Mesenchymal stem cell (in vitro differentiated cells and primary cell): ENCODE results near the gene CCL1.
"Not testable (repeated sequence)": the region's sequence is repeated elsewhere in the genome, so short reads cannot be mapped to it uniquely, and the experiment has no call there.

Experiments
- DNase-seq: peaks from one replicate; pipeline ENCODE4 v3.0.0-alpha.2; 2013
- H2AFZ ChIP-seq: one replicate; pipeline ENCODE4 v1.6.1; 2013; ENCODE audit warnings: low read depth, mild to moderate bottlenecking, control low read depth, inconsistent platforms, low read length, moderate library complexity
- H2AK5ac ChIP-seq: 2 replicates; pipeline ENCODE4 v1.6.1; 2013; ENCODE audit warnings: low read length, moderate library complexity, mild to moderate bottlenecking, inconsistent platforms; ENCODE audit not compliant: severe bottlenecking
- H2BK120ac ChIP-seq: one replicate; pipeline ENCODE4 v1.6.1; 2013; ENCODE audit warnings: low read depth, mild to moderate bottlenecking, inconsistent platforms, low read length, moderate library complexity
- H2BK12ac ChIP-seq, 2 experiments: one replicate each; pipeline ENCODE4 v1.6.1; 2013; ENCODE audit warnings: inconsistent platforms in 2 of 2, low read length in 2 of 2, mild to moderate bottlenecking in 2 of 2, moderate library complexity in 2 of 2, control low read depth in 1 of 2
- H2BK15ac ChIP-seq: one replicate; pipeline ENCODE4 v1.6.1; 2013; ENCODE audit warnings: mild to moderate bottlenecking, low read depth, inconsistent platforms; ENCODE audit not compliant: poor library complexity, severe bottlenecking
- H2BK5ac ChIP-seq: 2 replicates; pipeline ENCODE4 v1.6.1; 2013; ENCODE audit warnings: low read depth, mild to moderate bottlenecking, low read length, control low read depth, inconsistent platforms; ENCODE audit not compliant: poor library complexity, severe bottlenecking
- H3K14ac ChIP-seq, 2 experiments: one replicate each; pipeline ENCODE4 v1.6.1; 2013; ENCODE audit warnings: inconsistent platforms in 2 of 2, low read length in 2 of 2, control low read depth in 1 of 2, mild to moderate bottlenecking in 1 of 2, moderate library complexity in 1 of 2
- H3K18ac ChIP-seq, 2 experiments: one replicate each; pipeline ENCODE4 v1.6.1; 2013; ENCODE audit warnings: inconsistent platforms in 2 of 2, low read length in 2 of 2, control low read depth in 1 of 2, low read depth in 1 of 2, mild to moderate bottlenecking in 1 of 2
- H3K23ac ChIP-seq, 2 experiments: one replicate each; pipeline ENCODE4 v1.6.1; 2013; ENCODE audit warnings: inconsistent platforms in 2 of 2, low read length in 2 of 2, mild to moderate bottlenecking in 2 of 2, moderate library complexity in 2 of 2, control low read depth in 1 of 2
- H3K27ac ChIP-seq: 2 replicates; pipeline ENCODE4 v1.5.1; 2013; ENCODE audit warnings: mild to moderate bottlenecking, moderate library complexity, low read length, control low read depth, inconsistent platforms; ENCODE audit not compliant: poor library complexity, severe bottlenecking
- H3K27me3 ChIP-seq, 2 experiments: 2 replicates each; pipeline versions ENCODE4 v1.6.1 to v1.7.0; 2013; ENCODE audit warnings: low read length in 2 of 2, mild to moderate bottlenecking in 2 of 2, moderate library complexity in 2 of 2, control low read depth in 1 of 2, inconsistent platforms in 1 of 2; ENCODE audit not compliant: control insufficient read depth in 1 of 2, insufficient read depth in 1 of 2
- H3K36me3 ChIP-seq, 2 experiments: 2 replicates each; pipeline versions ENCODE4 v1.6.1 to v1.7.0; 2013; ENCODE audit warnings: low read length in 2 of 2, control low read depth in 1 of 2, inconsistent platforms in 1 of 2, low read depth in 1 of 2, mild to moderate bottlenecking in 1 of 2; ENCODE audit not compliant: insufficient read depth in 2 of 2, control insufficient read depth in 1 of 2
- H3K4ac ChIP-seq, 2 experiments: one replicate each; pipeline ENCODE4 v1.6.1; 2013; ENCODE audit warnings: inconsistent platforms in 2 of 2, low read length in 2 of 2, mild to moderate bottlenecking in 2 of 2, moderate library complexity in 2 of 2, control low read depth in 1 of 2, low read depth in 1 of 2
- H3K4me1 ChIP-seq: 2 replicates; pipeline ENCODE4 v1.6.1; 2013; ENCODE audit warnings: low read depth, low read length, control low read depth; ENCODE audit not compliant: control insufficient read depth, insufficient read depth
- H3K4me2 ChIP-seq: 2 replicates; pipeline ENCODE4 v1.6.1; 2013; ENCODE audit warnings: low read length, mild to moderate bottlenecking, inconsistent platforms; ENCODE audit not compliant: poor library complexity, severe bottlenecking
- H3K4me3 ChIP-seq, 2 experiments: 2 replicates each; pipeline versions ENCODE4 v1.5.1 to v1.7.0; 2013; ENCODE audit warnings: low read length in 2 of 2, mild to moderate bottlenecking in 2 of 2, control low read depth in 1 of 2, low read depth in 1 of 2; ENCODE audit not compliant: insufficient read depth in 1 of 2
- H3K79me1 ChIP-seq: replicated peaks from 2 replicates; pipeline ENCODE4 v1.6.1; 2013; ENCODE audit warnings: mild to moderate bottlenecking, control low read depth, low read length, inconsistent platforms; ENCODE audit not compliant: poor library complexity, severe bottlenecking
- H3K9ac ChIP-seq: 2 replicates; pipeline ENCODE4 v1.7.0; 2013; ENCODE audit warnings: mild to moderate bottlenecking, low read length, moderate library complexity
- H3K9me3 ChIP-seq: 2 replicates; pipeline ENCODE4 v1.7.0; 2013; ENCODE audit warnings: mild to moderate bottlenecking, low read length; ENCODE audit not compliant: control insufficient read depth
- H4K8ac ChIP-seq: one replicate; pipeline ENCODE4 v1.6.1; 2013; ENCODE audit warnings: inconsistent platforms, mild to moderate bottlenecking, low read length, moderate library complexity
- H4K91ac ChIP-seq: one replicate; pipeline ENCODE4 v1.6.1; 2013; ENCODE audit warnings: mild to moderate bottlenecking, low read length, inconsistent platforms
- WGBS: methylation state at CpG from one replicate; pipeline ENCODE4 v1.1.7; 2013; ENCODE audit warnings: mixed read lengths; 5-methylcytosine and 5-hydroxymethylcytosine counted together

CCL1 gene

DNA sequence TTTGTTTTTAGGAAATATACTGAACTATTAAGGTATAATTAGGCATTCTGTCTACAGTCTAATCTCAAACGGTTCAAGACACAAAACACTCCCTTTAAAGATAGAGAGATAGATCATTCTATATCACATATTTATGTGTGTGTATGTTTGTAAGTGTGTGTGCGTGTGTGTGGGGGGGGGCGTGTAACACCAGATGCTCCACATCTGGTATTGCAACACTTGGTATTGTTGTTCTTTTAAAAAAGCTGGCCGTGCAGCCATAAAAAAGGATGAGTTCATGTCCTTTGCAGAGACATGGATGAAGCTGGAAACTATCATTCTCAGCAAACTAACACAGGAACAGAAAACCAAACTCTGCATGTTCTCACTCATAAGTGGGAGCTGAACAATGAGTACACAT, 35.5 kb downstream of the CCL1 start:
- H3K14ac ChIP-seq, H2BK12ac ChIP-seq, H3K4me3 ChIP-seq, H2AK5ac ChIP-seq, H3K36me3 ChIP-seq, H3K79me1 ChIP-seq, H2BK5ac ChIP-seq, DNase-seq, H3K9ac ChIP-seq, H3K4me1 ChIP-seq, H3K18ac ChIP-seq, H2AFZ ChIP-seq, H3K27me3 ChIP-seq, H3K9me3 ChIP-seq, H3K27ac ChIP-seq, H3K4ac ChIP-seq, H2BK120ac ChIP-seq, H4K91ac ChIP-seq, H3K23ac ChIP-seq, H2BK15ac ChIP-seq, H3K4me2 ChIP-seq, H4K8ac ChIP-seq: not testable (repeated sequence)
- 67% methylated on average over 1 of the region's 4 CpGs for WGBS

GRCh38 chr17:34321964-34322363, 41.1 kb downstream of the CCL1 start:
- H3K14ac ChIP-seq, result no peak overlapping the region
- no peak overlapping the region for H2BK15ac ChIP-seq
- peaks cover 7% of the 10 kb centered on the region for H3K9me3 ChIP-seq
- no peak overlapping the region for H3K4me3 ChIP-seq
- no peak overlapping the region for H2AFZ ChIP-seq
- H3K79me1 ChIP-seq, result no peaks in the 10 kb centered on the region
- H3K4me2 ChIP-seq, result no peak overlapping the region
- no peaks in the 10 kb centered on the region for H3K27me3 ChIP-seq
- no peak overlapping the region for H3K9ac ChIP-seq
- H3K18ac ChIP-seq, result no peak overlapping the region
- no peak overlapping the region for H3K27ac ChIP-seq
- no peak overlapping the region for H2BK120ac ChIP-seq
- no peaks in the 10 kb centered on the region for H3K36me3 ChIP-seq
- no peak overlapping the region for H4K91ac ChIP-seq
- H2AK5ac ChIP-seq, result no peak overlapping the region
- H3K23ac ChIP-seq, result no peak overlapping the region
- DNase-seq, result no peak
- H2BK12ac ChIP-seq, result no peak overlapping the region
- no peak overlapping the region for H2BK5ac ChIP-seq
- H4K8ac ChIP-seq, result no peak overlapping the region
- no peak overlapping the region for H3K4ac ChIP-seq
- H3K4me1 ChIP-seq, result no peaks in the 10 kb centered on the region

DNA sequence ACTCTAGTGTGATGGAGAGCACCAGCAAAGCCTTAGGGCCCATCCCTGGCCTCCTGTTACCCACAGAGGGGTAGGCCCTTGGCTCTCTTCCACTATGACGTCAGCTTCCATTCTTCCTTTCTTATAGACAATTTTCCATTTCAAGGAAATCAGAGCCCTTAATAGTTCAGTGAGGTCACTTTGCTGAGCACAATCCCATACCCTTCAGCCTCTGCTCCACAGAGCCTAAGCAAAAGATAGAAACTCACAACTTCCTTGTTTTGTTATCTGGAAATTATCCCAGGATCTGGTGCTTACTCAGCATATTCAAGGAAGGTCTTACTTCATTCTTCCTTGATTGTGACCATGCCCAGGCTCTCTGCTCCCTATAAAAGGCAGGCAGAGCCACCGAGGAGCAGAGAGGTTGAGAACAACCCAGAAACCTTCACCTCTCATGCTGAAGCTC, 44.0 kb downstream of the CCL1 start, which contains the start of gene CCL8:
TSS of gene CCL8 (plus strand) at position 397 of the 445 bp plus-strand sequence. CDS start 67 bp downstream, outside the sequence.
- Histone ChIP-seq H3K4ac (no peak within 1 kb of the TSS), H2BK5ac (no peak within 1 kb of the TSS), H2BK12ac (no peak within 1 kb of the TSS), H3K4me2 (no peak within 1 kb of the TSS), H3K23ac (no peak within 1 kb of the TSS), H3K79me1 (no peaks in the 10 kb centered on the region), H3K4me3 (no peak within 1 kb of the TSS), H4K8ac (no peak within 1 kb of the TSS), H3K4me1 (no peaks in the 10 kb centered on the region), H3K9ac (no peak within 1 kb of the TSS), H3K36me3 (no peaks in the 10 kb centered on the region), H3K18ac (no peak within 1 kb of the TSS), H4K91ac (no peak within 1 kb of the TSS), H2BK120ac (no peak within 1 kb of the TSS), H3K27ac (no peak within 1 kb of the TSS), H2AFZ (no peak within 1 kb of the TSS), H2AK5ac (no peak within 1 kb of the TSS), H3K9me3 (peaks cover 3% of the 10 kb centered on the region), H2BK15ac (no peak within 1 kb of the TSS), H3K14ac (no peak within 1 kb of the TSS), H3K27me3 (no peaks in the 10 kb centered on the region)
- WGBS, result 67% methylated on average over 2 of the region's 2 CpGs
- no peak for DNase-seq

- no peak overlapping the region for H4K8ac ChIP-seq
- H2AK5ac ChIP-seq, result no peak overlapping the region
- H3K4ac ChIP-seq, result no peak overlapping the region
- no peak overlapping the region for H3K4me3 ChIP-seq
- no peaks in the 10 kb centered on the region for H3K4me1 ChIP-seq
- no peak overlapping the region for H4K91ac ChIP-seq
- H3K36me3 ChIP-seq, result no peaks in the 10 kb centered on the region
- no peaks in the 10 kb centered on the region for H3K79me1 ChIP-seq
- H3K27ac ChIP-seq, result no peak overlapping the region
- no peak overlapping the region for H3K14ac ChIP-seq
- H3K18ac ChIP-seq, result no peak overlapping the region
- no peaks in the 10 kb centered on the region for H3K9me3 ChIP-seq
- H3K27me3 ChIP-seq, result no peaks in the 10 kb centered on the region
- no peak overlapping the region for H3K9ac ChIP-seq
- no peak overlapping the region for H2BK5ac ChIP-seq
- 70% methylated on average over 3 of the region's 3 CpGs for WGBS
- no peak overlapping the region for H2BK12ac ChIP-seq
- no peak overlapping the region for H2BK15ac ChIP-seq
- no peak overlapping the region for H2AFZ ChIP-seq
- no peak overlapping the region for H3K4me2 ChIP-seq
- DNase-seq, result no peak
- H2BK120ac ChIP-seq, result no peak overlapping the region
- no peak overlapping the region for H3K23ac ChIP-seq
Measured at GRCh38 chr17:34318474-34318873, 44.6 kb downstream of the CCL1 start.
